ENCODE measurements around the gene SLC6A6. TPM values are rescaled to one million over a fixed set of nuclear protein-coding genes. Genes with fewer than 3 reads are reported as not detected.

Gene SLC6A6
- total and polyA plus RNA-seq, 2 donors from 2014 or later = 7.1 to 64.0 TPM

- TF ChIP-seq CTCF (IDR thresholded peaks at IDR 0.05; ENCODE audit: borderline replicate concordance, extremely low read depth, insufficient read depth) = no peak
- intact Hi-C loops (cut with DNase I) = no loop called here
- FAIRE-seq (no peak), DNase-seq (peak in 1 of 5 donors; percentile 45)
- Histone ChIP-seq H3K4me1 (ENCODE audit: control insufficient read depth in 2 of 3, insufficient read depth in 2 of 3, low read depth in 1 of 3, low read length in 3 of 3) (no peaks in the 10 kb centered on the region), H3K9me3 (ENCODE audit: control insufficient read depth in 2 of 3, insufficient read depth in 1 of 3, low read length in 3 of 3) (peaks cover 2 to 6% (median 2%) of the 10 kb centered on the region in 3 donors), H3K9ac (ENCODE audit: low read length in 3 of 3) (no peak overlapping the region), H3K4me3 (ENCODE audit: low read length in 3 of 3) (no peak overlapping the region), H3K27me3 (ENCODE audit: control insufficient read depth, insufficient read depth, low read length) (no peaks in the 10 kb centered on the region), H3K27ac (ENCODE audit: low read depth in 2 of 2, low read length in 2 of 2) (no peak overlapping the region), H3K36me3 (ENCODE audit: control insufficient read depth in 2 of 3, insufficient read depth in 3 of 3, low read length in 3 of 3) (no peaks in the 10 kb centered on the region)
Observed at GRCh38 chr3:14503033-14503705, 100.8 kb downstream of the SLC6A6 start.

- FAIRE-seq = no peak
- intact Hi-C loops (cut with DNase I) = no loop called here
- Histone ChIP-seq H3K9me3 (ENCODE audit: control insufficient read depth in 2 of 3, insufficient read depth in 1 of 3, low read length in 3 of 3) (peaks cover 2 to 6% (median 2%) of the 10 kb centered on the region in 3 donors), H3K9ac (ENCODE audit: low read length in 3 of 3) (no peak overlapping the region), H3K36me3 (ENCODE audit: control insufficient read depth in 2 of 3, insufficient read depth in 3 of 3, low read length in 3 of 3) (no peaks in the 10 kb centered on the region), H3K27me3 (ENCODE audit: control insufficient read depth, insufficient read depth, low read length) (no peaks in the 10 kb centered on the region), H3K4me1 (ENCODE audit: control insufficient read depth in 2 of 3, insufficient read depth in 2 of 3, low read depth in 1 of 3, low read length in 3 of 3) (no peaks in the 10 kb centered on the region), H3K4me3 (ENCODE audit: low read length in 3 of 3) (no peak overlapping the region), H3K27ac (ENCODE audit: low read depth in 2 of 2, low read length in 2 of 2) (no peak overlapping the region)
- no peak for TF ChIP-seq CTCF (IDR thresholded peaks at IDR 0.05; ENCODE audit: borderline replicate concordance, extremely low read depth, insufficient read depth)
- no peak for DNase-seq
Observed at GRCh38 chr3:14503706-14504065, 101.3 kb downstream of the SLC6A6 start.

GRCh38 chr3:14505001-14505802, 102.8 kb downstream of the SLC6A6 start:
- DNase-seq (peak in 2 of 5 donors; percentile 27 to 41), FAIRE-seq (no peak)
- Histone ChIP-seq H3K36me3 (ENCODE audit: control insufficient read depth in 2 of 3, insufficient read depth in 3 of 3, low read length in 3 of 3) (no peaks in the 10 kb centered on the region), H3K9me3 (ENCODE audit: control insufficient read depth in 2 of 3, insufficient read depth in 1 of 3, low read length in 3 of 3) (peaks cover 2 to 6% (median 2%) of the 10 kb centered on the region in 3 donors), H3K4me1 (ENCODE audit: control insufficient read depth in 2 of 3, insufficient read depth in 2 of 3, low read depth in 1 of 3, low read length in 3 of 3) (no peaks in the 10 kb centered on the region), H3K9ac (ENCODE audit: low read length in 3 of 3) (no peak overlapping the region), H3K4me3 (ENCODE audit: low read length in 3 of 3) (no peak overlapping the region), H3K27ac (ENCODE audit: low read depth in 2 of 2, low read length in 2 of 2) (no peak overlapping the region), H3K27me3 (ENCODE audit: control insufficient read depth, insufficient read depth, low read length) (no peaks in the 10 kb centered on the region)
- intact Hi-C loops (cut with DNase I) = no loop called here
- TF ChIP-seq CTCF (IDR thresholded peaks at IDR 0.05; ENCODE audit: borderline replicate concordance, extremely low read depth, insufficient read depth) = no peak

Data from kidney (tissue), 14 donors.